GM19043 (cell line): Measurements from ENCODE around the gene PCNX1.

Experiments
- ATAC-seq: cut with Tn5 transposase; IDR thresholded peaks from one replicate; pipeline ENCODE4 v1.9.1; 2021; ENCODE audit warnings: low read depth; ENCODE audit not compliant: unreplicated experiment

Gene PCNX1

DNA sequence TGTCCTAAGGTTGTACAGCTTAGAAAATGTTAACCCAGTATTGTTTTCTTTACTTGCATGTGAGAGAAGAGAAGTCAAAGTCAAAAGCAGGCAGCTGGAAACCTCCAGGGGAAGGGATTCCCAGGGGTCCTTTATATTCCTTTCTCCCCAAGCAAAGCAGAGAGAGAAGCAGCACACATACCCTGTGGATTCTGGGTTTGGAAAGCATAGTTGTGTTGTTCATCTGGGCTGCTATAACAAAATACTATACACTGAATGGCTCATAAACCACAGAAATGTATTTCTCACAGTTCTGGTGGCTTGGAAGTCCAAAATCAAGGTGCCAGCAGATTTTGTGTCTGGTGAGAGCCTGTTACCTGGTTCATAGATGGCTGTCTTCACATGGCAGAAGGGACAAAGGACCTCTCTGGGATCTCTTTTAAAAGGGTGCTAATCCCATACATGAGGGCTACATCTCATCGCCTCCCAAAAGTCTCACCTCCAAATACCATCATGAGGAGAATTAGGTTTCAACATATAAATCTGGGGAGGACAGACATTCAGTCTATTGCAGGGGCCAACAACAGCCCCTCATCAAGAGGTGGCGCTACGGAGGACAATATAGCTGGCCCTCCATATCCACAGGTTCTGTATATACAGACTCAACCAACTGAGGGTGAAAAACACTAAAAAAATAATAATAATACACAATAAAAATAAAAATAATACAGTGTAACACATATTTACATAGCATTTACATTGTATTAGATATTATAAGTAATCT lies 19.3 kb upstream of the PCNX1 start:
- ATAC-seq, result no peak

DNA sequence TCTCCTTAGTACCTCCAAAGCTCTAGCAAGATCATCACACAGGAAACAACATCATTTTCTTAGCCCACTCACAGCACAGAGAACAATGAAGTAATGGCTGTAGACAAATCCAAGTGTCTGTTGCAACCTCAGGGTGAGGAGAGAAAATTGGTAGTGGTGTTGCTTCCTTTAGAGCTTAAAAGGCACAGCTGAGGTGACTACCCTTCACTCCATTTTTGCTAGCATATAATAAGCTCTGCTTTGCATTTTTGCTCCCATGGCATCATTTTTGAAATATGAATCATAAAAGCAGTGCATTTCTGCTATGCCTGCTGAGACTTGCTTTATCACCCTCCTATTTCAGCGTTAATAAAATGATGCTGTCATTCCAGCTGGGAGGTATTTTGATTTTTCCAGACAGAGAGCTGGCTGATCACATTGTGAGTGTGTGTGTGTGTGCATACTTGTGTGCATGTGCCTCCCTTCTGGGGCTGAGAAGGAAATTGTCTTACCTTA lies 18.5 kb upstream of the PCNX1 start:
- no peak for ATAC-seq

DNA sequence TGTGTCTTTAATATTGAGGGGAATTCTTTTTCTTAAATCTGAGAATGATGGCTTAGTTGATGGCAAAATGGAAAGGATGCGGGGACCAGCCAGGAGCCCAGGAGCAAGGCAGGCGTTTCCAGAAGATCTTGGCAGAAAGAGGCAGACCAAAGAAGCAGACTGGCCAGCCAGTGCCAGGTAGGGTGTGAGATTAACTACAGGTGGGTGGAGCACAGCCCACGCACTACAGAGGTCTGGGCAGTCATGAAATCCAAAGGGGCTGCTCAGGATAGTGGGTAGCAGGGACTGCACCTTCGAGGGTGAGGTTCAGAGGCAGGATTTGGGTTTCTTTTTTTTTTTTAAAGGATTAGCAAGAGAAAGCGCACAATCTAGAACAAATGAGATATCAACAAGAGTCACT lies 17.7 kb upstream of the PCNX1 start:
- ATAC-seq, result no peak

DNA sequence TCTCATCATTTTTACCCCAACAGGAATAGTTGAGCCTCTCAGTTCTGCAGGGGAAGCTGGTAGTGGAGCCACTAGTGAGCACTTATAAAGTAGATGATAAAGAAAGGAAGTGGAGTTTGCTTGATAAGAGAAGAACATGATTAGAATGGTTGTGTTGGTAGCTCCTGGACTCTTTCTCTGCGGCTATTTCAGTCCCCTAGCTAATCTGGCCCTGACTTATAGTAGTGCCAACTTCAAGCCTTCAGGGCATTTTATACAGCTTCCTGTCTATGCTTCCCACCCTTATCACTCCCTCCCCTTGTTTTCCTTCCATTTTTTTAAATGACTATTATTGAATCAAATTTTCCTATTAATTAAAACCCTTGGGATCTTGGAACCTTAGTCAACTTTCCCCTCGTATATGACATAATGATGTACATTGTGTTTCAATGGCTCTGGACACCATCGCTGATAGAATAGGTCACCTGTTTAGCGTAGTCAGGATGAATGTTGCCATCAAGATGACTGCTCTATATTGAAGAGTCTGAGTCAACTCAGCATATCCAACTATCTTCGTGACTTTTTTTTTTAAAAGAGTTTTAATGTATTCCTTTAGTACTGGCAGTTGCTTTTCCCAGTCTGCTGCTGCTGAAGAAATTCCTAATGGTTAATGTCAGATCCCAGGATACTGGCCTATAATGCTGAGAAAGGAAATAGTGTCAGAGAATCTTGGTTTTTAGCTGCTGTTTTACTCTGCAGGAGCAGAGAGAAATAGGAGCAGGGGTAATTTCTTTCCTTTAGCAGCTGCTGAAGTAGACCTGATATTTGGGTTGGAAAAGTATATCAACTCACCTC lies 16.2 kb upstream of the PCNX1 start:
- no peak for ATAC-seq

DNA sequence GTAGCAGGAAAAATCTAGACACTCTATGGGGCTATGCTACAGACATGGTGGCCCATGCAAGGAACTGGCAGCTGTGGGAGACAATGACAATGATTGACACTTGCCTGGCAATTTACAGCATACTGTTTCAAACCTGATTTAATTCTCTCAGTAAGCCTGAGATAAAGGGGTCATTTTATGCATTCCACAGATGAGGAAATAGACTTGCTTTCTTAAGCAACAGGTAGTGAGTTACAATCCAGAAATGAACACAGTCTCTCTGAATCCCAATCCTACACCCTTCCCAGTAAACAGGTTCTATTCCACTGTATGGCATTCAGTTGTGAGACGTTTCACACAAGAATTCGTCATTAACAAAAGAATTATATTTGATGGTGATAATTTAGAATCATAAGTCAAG lies 15.5 kb upstream of the PCNX1 start:
- no peak for ATAC-seq

DNA sequence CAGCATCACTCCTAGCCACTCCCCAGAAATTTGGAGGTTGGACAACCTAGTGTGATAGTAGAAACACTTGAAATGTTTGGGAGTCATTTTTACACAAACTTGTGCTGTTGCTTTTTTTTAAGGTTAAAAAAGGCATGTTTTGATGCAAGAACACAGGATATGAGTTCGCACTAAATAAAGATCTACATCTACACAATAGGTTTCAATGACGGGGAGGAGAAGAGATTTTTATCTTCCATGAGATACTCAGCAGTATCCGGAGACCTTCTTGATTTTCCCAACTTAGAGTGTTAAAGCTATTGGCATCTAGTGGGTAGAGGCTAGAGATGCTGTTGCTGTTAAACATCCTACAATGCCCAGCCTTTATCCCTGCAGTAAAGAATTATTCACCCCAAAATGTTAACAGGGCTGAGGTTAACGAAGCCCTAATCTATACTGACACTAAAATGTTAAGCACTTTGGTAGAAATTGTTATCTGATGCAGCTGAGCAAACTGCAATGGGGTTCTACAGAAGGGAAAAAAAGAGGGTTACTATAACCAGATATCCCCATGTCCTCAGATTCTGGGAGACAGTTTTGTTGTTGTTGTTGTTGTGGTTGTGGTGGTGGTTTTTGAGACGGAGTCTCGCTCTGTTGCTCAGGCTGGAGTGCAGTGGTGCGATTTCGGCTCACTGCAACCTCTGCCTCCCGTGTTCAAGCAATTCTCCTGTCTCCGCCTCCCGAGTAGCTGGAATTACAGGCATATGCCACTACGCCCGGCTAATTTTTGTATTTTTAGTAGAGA lies 14.0 kb upstream of the PCNX1 start:
- ATAC-seq, result no peak

DNA sequence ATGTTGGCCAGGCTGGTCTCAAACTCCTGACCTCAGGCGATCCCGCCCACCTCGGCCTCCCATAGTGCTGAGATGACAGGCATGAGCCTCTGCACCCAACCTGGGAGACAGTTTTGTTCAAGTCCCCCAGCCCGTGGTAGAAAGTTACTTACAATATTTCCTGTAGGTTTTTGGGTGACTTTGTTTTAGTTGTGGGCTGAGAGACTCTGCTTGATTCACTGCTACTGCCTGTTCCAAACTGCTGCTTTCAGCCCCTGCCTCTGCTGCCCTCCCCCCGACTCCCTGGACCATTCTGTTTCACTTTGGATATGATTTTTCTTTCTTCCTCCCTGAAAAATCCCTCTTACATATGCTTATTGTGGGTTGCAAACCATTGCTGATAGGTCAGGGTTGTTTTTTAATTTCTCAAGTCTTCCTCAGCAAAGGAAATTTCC lies 13.4 kb upstream of the PCNX1 start:
- ATAC-seq, result no peak

DNA sequence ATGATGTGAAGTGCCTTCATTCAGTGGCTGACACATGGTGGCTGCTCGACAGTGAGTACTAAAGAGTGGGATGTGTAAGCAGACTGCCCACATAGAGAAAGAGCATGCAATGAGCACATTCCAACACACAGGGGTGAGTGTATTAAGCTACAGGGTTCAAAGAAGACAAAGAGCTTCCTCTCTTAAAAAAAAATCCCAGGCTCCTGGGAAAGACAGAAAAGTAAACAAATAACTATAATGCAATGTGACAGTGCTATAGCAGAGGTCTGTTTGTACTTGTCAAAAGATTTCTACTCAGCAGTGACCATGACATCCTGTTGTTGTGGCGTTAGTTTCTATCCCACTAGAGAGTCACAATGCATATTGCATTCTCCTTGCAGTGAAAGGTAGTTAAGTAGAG lies 12.4 kb upstream of the PCNX1 start:
- ATAC-seq, result no peak

DNA sequence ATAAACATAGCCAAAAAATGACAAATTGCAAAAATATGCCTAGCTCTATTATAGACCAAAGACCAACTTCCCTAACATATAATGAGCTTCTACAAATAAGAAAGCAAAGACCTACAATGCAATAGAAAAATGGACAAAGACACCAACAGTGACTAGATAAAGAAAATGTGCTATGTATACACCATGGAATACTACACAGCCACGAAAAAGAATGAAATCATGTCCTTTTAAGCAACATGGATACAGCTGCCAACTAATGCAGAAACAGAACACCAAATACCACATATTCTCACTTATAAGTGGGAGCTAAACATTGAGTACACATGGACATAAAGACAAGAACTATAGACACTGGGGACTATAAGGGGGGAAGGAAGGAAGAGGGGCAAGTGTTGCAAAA lies 10.9 kb upstream of the PCNX1 start:
- no peak for ATAC-seq

DNA sequence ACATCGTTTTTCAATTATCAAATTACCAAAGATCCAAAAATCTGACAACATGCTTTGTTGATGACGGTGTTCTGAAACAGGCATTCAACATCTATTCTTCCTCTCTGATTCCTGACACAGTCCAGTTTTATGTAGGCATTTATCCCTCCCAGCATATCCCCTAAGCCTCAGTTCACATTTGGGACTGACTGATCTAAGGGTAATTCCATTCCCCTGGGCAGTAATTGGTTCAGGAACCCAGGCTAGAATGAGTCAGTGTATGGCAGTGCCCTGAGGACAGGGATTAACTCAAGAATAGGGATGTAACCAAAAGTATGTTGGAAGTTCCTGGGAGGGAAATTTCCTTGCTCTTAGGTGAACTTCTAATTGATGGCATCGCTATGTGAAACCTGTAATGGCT lies 10.3 kb upstream of the PCNX1 start:
- ATAC-seq, result no peak

DNA sequence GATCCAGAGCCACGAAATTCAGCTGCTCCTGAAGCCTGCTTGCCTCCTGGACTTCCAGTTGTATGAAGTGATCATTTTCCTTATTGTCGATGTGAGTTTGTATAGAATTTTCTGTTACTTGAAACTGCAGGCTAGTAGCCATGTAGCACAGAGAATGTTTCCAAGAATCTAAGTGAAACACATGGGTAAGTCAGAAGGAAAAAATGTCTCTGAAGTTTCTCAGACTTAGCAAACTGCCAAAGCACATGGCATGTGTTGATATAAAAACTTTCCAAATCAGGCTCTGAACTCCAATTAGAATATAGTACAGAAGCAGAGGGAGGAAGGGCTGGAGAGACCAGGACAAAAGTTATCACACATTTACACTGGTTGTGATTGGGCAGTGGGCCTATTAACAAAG lies 9.8 kb upstream of the PCNX1 start:
- ATAC-seq, result no peak

DNA sequence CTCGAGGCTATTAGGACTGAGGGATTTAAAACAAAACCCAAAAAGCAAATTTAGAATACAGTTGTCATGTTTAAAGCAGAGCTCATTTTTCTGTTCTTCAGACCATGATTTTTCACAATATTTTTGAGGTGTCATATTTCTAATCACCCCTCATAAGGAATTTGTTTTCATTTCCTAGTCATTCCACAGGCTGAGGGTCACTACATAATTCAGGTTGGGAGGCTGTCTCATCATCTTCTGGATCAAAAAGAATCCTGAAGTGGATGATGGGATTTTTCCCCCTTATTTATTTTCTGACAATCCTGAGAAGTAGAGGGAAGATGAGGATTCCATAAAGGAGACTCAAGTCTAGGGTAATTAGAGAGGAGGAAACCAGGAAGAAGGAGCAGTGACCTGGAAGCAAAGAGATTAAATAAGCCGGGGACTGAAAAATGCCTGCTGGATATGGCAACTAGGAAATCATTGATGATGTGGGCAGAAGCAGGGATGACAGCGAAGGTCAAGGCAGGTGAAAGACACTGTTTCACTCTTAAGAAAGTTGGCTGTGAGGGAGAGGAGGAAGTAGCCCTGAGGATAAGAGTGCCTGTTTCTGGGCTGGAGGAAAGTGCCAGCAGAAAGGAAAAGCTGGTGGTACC lies 9.0 kb upstream of the PCNX1 start:
- ATAC-seq, result no peak

DNA sequence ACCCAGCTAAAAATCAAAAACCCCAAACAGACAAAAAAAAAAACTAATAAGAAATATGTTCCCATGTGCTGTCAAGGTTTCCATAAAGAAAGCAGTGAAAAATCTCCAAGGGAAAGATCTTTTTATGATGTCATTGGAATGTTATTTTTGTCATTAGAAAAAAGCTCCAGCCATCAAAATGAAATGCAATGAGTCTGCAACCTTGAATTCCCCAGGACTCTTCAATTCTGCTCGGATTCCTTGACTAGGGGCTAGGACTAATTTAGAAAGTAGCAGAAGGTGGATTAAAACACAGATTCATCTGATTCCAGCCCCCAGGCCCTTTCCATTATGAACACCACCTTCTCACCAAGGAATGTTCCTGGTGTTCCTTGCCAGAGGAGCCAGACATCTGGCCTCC lies 6.0 kb upstream of the PCNX1 start:
- ATAC-seq, result no peak

DNA sequence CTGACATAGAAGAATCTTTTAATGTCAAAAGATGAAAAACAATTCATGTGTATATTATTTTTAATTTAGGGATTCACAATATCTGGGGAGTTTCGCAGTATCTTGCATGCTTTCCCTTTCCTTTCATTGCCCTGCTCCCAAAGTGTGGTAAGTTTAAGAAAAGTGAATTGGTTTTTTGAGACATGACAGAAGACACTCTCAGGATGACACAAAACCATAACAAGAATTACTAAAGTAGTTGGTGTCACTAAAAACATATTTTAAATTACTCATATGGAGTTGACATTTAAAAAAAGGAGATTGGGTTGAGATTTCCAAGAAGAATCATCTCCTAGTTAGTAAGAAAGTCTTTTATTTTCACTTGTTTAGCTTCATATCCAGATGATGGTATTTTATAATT lies 5.1 kb upstream of the PCNX1 start:
- no peak for ATAC-seq

DNA sequence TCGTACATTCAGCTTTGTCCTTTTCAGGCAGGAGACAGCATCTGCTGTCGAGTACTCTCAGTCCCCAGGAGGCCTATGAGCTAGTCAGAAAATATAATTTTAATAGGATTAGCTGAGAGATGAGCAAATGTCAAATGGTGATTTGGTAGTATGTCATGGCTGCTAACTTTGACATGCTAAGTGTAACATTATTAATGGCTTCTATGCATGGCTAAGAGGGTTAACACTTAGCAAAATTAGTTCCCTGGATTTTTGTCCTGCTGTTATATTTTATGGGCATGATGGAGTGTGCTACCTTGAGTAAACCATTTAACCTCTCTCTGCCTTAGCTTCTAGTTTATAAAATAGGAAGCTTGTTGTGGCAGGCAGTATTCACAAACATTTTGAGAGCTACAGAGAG lies 2.9 kb upstream of the PCNX1 start:
- no peak for ATAC-seq

DNA sequence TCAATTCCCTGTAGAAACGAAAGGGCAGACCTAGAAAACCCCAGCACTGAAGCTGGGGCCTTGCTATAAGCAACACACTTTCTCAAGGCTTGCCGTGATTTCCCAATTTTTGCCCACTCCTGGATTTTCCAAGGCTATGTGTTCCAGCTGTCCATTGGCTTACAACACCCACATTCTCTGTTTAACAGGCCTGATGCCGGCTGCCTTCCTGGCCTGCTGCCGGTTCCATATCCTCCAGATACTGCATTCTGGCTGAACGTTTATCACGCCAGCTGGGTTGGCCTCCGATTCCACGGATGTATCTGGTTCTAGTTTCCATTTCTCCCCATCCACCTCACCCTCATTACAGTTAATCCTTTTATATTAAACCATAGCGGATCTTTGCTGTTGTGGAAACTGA lies 2.0 kb upstream of the PCNX1 start:
- ATAC-seq, result no peak

DNA sequence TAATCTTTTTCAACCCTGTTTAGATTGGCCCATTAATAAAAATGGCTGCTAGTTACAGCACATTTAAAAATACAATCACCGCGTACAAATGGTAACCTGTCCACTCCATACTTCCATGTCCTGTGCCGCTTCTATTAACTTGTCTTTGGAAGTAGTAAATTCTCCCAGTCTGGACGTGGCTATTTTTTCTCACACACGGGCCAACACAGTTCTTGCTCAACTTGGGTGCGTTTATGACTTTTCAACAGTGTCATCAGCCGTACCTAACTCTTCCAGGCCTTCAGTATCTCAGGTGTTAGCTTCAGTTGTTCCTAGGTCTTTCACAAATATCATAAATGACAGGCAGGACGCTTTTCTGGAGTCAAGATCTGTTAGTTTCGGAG lies 475 bp upstream of the PCNX1 start:
- ATAC-seq, result no peak

DNA sequence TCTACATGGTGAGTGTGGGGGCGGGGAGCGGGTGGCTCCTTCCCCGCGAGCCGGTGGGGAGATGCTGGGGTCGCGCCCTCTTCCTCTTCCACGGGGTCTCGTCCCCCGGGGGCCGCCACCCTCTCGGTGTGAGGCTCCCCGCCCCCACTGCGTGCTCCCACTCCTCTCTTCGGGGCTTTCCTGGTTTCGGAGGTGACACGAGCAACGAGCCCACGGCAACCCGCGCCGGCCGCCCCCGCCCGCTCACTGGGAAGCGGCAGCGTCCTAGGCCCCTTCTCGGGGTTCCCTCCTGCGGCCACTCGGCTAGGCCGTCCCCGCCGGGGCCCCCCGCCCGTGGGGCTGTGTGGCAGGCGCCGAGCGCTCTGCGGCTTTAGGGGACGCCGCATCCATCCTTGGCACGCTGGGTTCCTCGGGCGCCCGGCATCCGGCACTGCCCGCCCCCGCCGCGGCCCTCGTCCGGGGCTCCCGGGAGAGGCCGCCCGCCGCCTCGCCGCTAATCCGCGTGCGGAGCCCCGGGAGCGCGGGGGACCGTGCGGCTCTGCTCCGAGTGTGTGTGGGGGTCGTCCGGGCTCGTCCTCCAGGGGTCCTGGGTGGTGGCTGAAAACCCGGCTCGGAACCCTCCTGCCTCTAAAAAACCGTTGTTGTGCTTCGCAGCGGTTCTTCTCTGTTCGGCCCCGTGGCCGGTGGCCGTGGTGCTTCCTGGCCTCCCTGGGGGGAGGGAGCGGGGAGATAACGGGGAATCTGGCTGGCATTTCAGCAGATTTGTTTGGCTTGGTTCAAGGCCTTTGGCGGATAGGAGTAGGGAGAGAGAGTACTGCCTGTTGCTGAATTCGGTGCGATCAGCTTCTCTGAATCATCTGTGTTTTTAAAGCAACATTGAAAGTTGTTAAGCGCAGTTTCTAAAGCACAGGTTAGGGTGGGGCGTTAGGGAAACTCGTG lies 1.0 kb downstream of the PCNX1 start:
- peak; percentile 8 for ATAC-seq

DNA sequence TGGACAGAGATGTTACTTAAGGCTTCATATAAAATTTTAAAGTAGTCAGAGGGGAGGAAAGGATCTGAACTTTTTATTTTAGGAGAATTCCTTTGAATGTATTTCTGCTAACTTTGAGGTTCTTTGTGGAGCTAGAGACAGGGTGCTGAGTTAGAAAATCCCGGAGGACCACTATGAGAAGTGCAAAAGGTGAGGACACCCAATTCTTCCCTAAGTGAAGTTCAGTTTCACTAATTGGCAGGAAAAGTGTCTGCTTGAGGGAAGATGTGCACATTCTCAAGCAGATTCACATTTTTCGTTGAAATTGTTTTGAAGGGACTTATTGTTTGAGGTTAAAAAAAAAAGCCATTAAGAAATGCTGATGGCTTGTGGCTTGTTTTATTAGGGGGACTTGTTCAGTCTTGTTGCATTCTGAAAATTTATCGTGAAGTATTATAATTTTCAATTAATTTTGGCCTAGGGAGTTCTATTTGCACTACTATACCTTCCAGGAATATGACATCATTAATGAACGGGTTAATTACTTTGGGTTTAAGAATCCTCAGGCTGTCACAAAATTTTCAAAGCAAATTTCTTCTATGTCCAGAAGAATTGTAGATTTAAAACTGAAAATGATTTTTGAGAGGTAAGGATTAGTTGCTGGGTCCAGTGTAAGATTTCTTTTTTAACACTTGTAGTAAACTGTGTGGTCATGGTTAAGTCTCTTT lies 1.8 kb downstream of the PCNX1 start:
- ATAC-seq, result no peak
